Activated effector memory CD4-positive, alpha-beta T cell treated with Interleukin-2 at 50 U/mL for 16 hours (primary cell): ENCODE results near the gene DAND5.
A peak's percentile ranks its signal among the peaks of the same experiment; 100 is the strongest.

Experiments used
- DNase-seq: peaks from one replicate; pipeline ENCODE4 v3.0.0-alpha.2; 2020

The DAND5 gene

DNA sequence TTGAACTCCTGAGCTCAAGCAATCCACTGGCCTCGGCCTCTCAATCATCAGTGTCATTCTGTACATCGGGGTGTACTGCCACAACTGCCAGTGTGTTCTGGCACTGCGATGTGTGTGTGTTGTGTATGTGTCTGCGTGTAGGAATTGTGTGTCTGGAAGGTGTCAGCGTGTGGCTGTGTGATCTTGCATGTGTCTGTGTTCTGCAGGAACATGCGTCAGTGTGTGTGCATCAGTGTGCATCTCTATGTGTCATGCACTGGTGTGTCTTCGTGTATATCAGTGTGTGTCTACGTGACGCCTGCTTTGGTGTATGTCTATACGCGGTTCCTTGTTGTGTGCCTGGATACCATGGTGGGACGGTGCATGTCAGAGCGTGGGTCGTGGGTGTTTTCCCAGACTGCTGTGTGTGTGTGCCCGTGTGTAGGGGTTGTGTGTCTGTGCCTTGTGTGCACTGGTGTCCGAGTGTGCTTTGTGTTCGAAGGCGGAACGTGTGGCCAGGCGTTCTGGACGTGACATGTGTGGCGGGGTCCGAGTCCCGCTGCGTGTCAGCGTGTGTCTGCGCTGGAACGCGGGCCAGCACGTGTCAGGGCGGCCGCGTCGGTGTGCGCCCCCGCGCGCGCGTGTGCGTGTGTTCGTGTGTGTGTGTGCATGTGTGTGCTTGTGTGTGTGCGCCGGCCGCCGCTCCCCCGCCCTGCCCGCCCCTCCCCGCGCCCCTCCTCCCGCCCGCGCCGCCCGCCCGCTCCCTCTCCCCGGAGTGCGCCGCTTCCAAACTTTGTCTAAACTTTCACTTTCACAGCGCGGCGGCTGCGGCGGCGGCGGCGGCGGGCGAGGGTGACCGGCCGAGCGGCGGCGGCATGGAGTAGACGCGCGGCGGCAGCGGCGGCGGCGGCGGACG lies 25.6 kb downstream of the DAND5 start, which contains the start of gene NFIX:
Gene NFIX (plus strand): TSS at position 775 of the 895 bp plus-strand sequence. CDS start 363 bp downstream, outside the sequence.
- DNase-seq, result peak; percentile 34

DNA sequence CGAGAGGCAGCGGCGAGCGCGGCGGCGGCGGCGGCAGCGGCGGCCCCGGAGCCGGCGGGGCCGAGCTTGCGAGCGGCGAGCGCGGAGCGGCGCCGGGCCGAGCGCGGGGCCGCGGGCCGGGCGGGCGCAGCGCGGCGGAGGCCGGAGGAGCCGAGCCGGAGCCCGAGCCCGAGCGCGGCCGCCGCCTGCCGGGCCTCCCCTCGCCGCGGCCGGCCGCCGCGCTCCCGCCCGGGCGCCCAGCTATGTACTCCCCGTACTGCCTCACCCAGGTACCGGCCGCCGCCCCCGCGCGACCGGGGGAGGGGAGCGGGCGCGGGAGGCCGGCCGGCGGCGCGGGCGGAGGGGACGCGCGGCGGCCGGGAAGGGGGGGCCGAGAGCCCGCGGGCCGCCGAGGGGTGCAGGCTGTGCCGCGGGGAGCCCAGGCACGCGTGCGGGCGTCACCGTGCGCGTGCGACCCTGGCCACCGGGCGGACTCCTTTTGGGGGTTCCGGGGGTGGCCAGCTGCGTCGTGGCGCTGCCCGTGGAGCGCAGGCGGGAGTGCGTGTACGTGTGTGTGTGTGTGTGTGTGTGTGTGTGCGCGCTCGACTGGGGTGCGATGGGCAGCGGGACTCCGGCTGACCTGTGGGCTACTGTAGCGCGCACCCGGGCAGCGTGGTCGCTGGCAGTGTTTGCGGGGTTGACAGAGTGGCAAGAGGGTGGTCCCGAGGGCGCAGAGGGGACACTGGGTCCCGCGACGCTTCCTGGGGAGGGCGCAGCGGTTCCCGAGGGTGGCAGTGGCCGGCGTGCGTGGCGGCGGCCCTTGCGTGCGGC lies 26.4 kb downstream of the DAND5 start:
- no peak for DNase-seq

DNA sequence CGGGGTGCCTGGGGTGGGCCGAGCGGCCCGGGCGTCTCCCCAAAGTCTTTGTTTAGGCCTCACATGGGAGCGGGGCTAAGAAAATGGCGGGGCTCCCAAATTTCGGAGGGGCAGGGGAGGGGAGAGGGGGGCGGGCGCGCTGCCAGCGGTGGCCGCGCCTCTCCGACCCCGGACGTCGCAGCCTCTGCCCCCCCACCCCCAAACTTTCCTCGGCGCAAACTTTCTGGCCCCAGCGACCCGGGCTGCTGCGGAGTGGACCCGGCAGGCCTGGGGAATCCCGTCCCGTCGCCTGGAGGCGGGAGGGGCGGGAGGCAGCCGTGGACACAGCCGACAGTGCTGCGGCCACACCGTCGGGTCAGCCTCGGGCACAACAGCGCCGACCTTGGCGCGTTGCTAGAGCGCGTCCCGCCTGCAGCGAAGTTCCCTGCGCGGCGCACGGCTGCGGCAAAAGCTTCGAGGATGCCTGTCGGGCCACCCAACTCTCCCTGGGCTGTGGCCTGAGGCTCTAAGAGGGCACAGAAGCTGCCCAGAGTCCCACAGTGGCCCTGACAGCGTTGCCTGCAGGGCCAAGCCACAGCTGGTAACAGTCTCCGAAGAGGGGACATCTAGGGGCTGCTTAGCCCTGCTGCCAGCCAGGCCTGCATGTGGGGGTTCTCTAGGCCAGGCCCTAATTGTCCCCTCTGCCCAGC lies 27.2 kb downstream of the DAND5 start:
- no peak for DNase-seq

DNA sequence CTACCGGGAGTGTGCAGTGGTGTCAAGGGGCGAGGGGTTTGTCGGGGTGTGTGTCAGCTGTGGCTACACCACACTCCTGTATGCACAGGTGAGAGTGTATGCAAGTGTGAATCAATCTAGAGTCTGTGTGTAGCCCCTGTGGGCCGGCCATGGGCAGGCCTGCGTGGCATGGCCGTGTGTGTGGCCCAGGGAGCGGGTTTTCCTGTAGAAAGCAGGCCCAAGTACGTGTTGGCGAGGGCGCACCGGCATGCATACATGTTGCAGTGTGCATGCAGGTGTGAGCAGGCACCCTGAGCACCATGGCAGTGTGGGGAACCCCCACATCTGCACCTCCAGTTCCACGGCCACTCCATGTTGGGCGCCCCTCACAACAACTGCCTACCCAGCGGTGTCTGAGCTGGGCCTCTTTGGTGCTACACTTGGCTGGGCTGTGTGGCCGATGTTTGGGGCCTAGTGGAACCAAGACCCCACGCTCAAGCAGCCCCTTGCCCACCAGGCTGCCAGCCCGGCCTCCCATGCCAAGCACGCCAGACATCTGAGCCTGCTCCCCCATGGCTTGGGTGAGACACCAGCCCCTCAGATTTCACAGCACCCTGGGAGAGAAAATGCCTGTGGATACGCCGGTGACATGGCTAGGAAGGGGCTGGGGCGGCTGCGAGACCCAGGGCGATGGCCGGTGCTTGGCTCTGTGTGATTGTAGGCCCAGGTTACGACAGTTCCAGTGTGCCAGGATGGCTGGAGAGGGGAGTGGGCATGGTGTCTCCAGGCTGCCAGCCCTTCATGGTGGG lies 28.0 kb downstream of the DAND5 start:
- DNase-seq, result no peak

DNA sequence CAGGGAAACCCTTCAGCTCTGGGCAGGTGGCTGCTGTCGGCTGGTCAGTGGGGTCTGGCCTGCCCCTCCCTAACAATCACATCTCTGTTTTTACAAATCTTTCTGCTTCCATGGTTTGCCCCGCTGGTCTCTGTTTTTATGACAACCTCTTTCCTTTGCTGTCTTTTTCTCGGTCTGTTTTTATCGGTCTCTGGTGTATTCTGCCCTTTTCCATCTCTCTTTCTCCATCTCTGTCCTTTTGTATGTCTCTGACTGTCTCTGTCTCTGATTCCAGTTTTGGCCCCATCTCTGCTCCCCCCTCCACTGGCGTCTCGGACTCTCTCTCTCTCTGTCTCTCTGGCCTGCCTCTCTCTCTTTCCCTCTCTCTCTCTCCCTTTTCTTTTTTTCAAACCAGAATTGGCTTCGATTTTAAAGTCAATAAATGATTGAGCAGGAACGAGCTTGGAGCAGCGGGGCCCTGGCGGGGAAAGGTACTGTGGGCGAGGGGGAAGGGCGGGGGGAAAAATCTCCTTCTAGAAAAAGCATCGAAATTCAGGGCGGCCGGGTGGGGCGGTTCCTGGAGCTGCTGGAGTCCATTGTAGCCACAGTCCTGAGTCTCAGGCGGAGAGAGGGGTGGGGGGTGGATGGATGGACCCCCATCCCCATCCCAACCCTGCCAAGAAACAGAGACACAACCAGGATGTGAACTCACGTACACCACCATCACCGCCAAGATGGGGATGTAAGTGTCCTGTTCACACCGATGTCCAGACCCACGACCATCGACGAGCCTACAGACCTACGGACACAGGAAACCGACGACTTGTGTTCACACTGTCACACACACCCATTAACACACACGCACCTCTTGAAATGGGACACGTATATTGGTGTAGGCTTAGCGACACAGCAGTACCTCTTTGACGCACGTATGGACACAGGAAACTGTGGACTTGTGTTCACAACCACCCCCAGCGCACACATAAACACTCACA lies 28.9 kb downstream of the DAND5 start:
- DNase-seq, result no peak

DNA sequence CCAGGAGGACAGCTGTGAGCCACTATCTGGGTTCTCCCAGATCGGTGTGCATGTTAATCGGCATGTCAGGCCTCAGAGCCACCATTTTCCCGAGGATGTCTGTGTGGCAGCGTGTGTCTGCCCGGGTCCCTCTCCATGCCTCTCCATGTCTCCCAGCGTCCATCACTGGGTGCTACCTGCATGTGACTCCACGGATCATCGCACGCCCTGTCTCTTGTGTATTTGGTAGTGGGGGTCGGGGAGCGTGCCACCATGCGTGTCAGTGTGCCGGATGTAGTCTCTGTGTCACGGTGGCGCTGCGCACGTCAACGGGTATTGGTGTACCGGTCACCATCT lies 31.8 kb downstream of the DAND5 start:
- no peak for DNase-seq

DNA sequence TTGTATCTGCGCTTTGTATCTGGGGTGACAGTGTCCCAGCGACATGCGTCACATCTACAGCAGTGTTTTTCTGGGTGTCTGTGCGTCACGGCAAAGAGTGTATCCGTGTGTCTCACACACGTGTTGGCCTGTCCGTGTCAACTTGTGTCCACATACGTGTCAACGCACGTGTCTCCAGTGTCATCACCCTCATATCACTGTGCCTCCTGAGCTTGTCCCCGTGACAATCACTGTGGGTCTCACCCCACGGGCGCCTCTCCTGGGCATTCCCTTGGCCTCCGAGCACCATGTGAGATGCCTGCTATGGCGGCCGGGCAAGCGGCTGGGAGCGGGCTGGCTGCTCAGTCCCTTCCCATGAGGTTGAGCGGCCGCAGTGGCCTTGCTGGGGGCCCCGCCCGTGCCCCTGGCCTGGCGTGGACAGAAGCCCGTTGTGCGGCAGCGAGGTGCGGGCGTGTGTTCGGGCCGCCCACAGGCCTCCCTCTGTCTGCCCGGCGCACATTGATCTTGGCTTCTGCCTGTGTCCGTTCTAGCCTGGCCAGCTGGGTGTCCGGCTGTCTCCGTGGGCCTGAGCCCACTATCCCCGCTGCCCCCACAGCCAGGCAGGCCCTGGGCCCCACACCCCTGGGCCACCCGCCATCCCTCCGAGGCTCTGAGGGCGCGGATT lies 32.3 kb downstream of the DAND5 start:
- DNase-seq, result no peak

DNA sequence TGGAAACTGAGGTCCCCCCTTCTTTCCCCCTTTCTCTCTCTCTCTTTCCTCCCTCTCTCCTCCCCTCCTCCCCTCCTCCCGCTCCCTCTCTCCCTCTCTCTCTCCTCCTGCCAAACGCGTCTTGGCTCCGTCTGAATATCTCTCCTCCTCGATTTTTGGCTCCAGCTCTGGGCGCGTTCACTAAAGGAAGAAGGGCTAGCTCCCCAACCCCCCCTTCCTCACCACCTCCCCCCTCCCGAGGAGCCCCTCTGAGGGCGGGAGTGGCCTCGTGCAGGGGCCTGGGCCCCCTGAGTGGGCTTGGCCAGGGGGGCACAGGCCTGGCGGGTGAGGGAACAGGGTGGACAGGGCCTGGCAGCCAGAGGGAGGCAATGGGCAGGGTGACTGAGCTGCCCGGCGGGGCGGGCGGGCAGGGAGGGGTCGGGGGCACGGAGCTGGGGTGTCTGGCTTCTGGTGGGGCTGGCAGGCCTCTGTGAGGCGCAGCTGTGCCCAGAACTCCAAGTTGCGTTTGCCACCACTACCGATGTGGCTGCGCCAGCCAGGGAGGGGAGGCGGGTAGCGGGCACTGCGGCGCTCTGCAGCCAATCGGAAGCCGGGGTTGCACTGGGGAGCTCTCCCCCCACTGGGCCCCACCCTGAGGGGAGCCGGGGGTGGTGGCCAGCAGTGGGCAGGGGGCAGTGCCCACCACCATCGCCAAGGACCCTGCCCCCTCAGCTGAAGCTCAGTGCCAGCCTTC lies 33.0 kb downstream of the DAND5 start:
- DNase-seq, result no peak

DNA sequence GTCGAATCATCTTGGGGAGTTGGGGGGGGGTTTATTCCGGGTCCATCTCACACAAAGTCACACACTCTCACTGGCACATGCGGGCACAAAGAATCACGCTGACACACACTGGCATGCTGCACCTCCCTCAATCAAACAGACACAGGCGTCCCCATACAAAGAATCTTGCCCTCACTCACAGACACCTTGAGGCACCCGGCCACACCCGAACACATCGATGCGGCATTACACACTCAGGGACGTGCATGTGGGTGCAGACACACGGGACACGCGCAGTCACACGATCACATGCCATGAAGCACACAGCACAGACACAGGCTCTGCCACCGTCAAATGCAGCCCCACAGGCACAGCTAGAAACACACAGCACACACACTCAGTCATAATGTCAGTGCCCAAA lies 33.7 kb downstream of the DAND5 start:
- no peak for DNase-seq

DNA sequence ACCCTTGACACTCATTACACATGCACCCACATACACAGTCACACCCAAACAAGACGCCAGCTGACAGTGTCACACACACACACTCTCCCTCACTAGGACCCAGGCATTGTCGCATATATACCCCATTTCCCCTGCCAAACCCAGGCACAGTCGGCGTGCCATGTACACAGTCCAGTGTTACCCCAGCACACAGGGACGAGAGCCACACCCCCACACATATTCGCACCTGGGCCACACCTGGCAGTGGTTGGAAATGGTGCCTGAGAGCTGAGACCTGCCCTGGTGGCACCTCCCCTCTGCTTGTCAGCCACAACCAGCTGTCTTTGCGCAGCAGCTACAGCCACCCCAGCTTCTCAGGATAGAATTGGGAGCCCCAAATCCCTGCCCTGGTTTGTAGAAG lies 34.9 kb downstream of the DAND5 start:
- DNase-seq, result no peak

DNA sequence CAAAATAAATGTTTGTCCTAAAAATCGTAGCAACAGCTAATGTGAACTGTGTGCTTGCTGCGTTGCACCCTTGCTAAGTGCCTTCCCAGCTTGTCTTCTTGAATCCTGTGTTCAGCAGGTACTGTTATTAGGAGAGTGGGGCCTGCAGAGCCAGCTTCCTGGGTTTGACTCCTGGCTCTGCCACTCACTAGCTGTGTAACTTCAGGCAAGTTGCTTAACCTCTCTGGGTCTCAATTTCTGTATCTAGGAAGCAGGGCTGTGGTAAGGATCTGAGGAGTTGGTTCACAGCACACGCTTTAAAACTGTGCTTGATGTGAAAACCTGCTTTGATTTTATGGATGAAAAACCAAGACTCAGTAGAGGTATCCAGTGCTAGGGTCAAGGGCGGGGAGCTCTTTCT lies 35.9 kb downstream of the DAND5 start:
- no peak for DNase-seq

DNA sequence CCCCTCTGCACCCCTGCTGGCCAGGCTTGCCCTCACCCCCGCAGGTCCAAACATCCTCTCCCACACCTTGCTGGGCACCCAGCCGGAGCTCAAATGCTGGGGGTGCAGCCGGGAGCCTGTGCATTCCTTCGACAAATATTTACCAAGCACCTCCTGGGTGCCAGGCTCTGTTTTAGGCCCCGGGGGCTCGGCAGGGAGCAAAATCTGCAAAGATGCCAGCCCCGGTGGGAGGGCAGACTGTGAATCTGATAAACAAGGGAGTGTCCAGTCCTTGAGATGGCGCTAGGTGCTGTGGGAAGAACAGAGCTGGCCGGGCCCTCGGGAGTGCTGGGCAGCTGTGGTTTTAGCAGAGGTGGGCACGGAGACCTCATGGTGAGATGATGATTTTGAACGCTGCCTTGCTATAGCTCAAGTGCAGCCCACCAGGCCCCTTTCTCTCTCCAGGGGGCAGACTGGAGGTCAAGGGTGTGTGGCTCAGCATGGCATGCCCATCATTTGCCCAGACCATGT lies 36.5 kb downstream of the DAND5 start:
- no peak for DNase-seq

DNA sequence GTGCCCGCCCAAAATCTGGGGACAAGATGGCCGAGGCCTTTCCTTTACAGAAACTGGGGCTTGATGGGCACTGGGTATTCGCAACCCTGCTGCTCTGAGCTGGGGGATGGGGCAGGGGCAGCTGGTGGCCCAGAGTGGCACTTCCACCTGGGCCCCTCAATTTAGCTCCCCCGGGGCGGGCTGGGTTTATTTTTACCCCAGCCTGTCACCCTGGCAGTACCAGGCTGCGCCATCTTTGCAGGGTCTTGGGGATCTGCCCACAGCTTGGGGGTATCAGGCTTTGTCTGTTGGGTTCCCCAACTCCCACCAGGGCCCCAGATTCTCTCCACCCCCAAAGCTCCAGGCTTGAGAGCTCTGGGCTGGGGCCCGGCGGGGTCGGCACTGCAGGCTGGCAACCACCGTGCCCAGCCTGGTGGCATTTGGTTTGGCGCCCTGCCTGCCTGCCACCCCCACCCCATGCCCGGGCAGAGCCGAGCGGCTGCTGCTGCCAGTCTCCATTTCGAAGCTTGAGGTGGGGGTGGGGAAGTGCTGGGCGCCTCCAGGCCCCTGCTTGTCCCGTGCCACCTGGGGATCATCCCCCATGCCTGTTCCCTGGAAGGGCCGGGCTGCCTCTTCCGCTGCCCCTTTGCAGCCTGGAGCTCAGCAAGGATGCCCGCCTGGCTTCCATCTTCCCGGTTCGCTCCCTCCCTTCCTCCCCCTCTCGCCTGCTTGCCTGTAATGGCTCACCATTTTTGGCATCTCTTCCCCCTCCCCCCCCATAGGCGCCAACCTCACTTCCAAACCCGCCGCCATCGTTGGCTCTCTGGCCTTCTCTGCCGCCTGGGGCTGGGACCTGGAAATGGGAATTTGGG lies 37.3 kb downstream of the DAND5 start:
- DNase-seq, result no peak

DNA sequence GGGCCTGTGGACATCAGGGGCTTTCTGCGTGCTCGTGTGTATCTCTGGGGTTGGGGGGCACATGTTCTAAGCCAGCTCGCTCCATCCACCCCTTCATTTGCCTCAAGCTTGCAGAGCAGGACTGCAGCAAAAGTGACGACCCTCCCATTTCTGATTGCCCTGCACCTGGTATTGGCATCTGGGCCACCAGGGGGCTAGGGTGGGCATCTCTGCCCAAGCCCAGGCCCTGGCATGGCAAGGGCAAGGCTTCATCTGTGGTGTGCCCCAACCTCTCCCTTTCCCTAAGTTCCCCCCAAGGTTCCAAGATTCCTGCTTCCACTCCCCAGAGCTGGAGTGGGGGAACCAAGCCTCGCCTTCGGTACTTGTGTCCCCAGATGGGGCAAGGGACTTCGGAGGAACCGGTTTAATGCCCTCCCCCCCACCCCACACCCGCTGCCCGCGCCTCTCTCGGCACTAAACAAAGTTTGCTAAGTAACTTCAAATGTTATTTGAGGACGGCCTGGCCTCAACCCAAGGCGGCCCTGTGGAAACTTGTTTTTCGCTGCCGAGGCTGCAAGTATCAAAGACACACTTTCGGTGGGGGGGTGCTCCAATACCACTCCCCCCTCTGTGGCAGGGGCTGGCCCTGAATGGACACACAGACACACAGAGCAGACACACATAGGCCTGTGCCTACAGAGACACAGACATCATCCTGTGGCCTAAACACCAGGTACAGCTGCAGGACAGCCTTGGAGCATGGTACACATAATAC lies 38.1 kb downstream of the DAND5 start:
- DNase-seq, result no peak

DNA sequence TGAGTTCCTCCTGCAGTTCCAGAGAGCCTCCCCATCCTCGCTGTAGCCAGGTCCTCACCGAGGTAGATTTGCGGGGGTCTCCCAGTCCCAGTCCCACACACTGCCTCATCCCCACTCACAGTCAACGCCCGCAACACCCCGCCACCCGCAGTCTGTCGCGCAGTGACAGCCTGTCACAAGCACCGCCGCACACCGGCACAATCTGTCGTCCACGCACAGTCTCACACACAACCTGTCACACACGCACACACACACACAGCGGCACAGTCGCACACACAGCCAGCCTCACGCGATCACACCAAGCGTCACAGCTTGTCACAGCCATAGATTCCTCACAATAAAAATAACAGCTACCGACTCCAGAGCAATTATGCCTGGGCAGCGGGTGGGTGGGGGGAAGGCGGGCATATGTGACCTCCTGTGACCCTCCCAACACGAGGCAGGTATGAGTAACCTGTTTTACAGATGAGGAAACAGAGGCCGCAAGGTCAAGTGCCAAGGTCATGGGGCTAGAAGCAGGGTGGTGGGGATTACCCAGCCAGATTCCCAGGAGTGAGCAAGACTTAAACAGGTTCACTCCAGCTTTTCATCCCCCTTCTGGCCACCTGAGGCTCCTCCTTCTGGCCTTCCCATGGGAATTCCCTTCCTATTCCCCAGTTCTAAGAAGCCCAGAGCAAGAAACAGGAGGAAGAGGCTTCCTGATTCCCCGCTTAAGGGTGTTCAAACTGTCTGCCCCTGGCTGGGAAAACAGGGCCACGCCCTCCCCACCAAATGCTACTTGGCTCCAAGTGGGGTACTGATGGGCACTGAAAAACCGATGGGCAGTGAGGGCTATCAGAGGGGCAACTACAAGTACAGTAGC lies 39.8 kb downstream of the DAND5 start:
- DNase-seq, result no peak

DNA sequence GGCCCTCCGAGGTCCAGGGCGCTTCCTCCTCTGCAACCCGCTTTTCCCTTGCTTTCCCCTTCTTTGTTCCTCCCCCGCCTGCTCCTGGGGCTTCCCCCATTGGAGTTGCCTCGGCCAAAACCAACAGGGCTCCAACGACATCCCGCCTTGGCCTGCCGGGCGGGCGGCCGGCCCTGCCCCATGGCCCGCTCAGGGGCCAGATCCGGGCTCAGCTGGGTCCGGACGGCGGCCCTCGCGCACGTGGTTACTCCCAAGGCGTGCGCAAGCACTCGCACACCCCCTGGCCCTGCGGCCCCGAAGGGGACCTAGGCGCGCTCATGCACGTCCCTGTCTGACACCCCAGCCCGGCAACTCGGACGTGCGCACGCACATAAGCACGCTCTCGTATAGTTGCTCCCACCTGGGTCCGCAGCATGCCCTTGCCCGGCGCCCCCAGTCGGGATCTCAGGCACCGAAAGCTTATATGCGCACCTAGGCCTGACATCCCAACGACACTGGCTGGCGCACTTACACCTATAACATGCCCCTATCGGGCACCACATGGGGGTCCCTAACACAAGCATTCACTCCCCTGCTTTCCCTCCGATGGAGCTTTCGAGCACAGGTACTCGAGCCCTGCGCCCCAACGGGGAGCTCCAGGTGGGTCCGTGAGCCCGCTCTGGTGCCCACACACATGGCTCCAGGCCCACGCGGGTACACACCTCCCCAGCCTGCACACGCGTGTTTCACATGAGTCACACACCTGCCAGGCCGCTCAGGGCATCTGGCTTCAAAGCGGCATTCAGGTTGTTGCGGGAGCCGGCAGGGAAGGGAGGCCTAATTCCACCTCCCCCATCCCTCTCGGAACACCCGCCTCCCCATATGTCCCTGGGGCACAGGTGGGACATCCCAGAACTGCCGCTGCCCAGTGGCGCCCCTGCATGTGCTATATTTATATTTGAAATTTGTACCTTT lies 40.9 kb downstream of the DAND5 start:
- DNase-seq, result no peak
